PC-3 (cell line): Measurements from ENCODE around the gene CA10.

Experiments used
- EZH2 ChIP-seq: fragments of 300-600 bp; sonication (generic); IDR thresholded peaks from one replicate; pipeline ENCODE4 v1.6.1; 2017; ENCODE audit warnings: antibody characterized with exemption, mild to moderate bottlenecking, low read length; ENCODE audit not compliant: unreplicated experiment
- EZH2phosphoT487 ChIP-seq: fragments of 300-600 bp; sonication (generic); IDR thresholded peaks from 2 replicates; pipeline ENCODE4 v1.6.1; 2018; ENCODE audit warnings: mild to moderate bottlenecking, antibody characterized with exemption, low read length, borderline replicate concordance
- TF ChIP-seq, protein P1 (sequence below): fragments of 300-600 bp; sonication (generic); conservative IDR thresholded peaks from 2 replicates; pipeline ENCODE4 v1.5.1; 2017; ENCODE audit warnings: antibody characterized with exemption, low read depth, mild to moderate bottlenecking, low read length

DNA sequence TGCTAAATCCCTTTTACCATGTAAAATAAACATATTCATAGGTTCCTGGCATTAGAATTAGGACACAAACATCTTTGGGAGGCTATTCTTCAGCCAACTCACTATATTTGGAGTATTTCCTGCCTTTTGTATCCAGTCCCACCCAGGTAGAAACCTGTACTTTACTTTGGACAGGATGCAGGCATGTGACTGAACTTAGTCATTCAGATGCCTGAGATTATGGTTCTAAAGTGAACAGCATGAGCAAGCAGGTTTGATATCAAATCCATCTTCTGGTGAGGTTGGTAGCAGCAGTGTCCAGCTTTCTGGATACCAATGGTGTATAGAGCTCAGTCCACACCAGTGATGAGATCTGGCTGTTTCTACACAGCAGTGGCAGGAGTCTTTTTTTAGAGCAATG is 20.2 kb downstream of the CA10 start:
- TF ChIP-seq, protein P1, sequence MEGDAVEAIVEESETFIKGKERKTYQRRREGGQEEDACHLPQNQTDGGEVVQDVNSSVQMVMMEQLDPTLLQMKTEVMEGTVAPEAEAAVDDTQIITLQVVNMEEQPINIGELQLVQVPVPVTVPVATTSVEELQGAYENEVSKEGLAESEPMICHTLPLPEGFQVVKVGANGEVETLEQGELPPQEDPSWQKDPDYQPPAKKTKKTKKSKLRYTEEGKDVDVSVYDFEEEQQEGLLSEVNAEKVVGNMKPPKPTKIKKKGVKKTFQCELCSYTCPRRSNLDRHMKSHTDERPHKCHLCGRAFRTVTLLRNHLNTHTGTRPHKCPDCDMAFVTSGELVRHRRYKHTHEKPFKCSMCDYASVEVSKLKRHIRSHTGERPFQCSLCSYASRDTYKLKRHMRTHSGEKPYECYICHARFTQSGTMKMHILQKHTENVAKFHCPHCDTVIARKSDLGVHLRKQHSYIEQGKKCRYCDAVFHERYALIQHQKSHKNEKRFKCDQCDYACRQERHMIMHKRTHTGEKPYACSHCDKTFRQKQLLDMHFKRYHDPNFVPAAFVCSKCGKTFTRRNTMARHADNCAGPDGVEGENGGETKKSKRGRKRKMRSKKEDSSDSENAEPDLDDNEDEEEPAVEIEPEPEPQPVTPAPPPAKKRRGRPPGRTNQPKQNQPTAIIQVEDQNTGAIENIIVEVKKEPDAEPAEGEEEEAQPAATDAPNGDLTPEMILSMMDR = no peak
- TF ChIP-seq EZH2phosphoT487 (no peak), EZH2 (no peak)
